Activated T-helper 17 cell treated with anti-CD3 and anti-CD28 coated beads, Interleukin-2, amount 50 U/mL, for 72 hours (primary cell): ENCODE measurements around the gene MZF1. TPM values are rescaled to one million over a fixed set of nuclear protein-coding genes. Genes with fewer than 3 reads are reported as not detected.
A peak's percentile ranks its signal among the peaks of the same experiment; 100 is the strongest.

ENCODE experiments used
- ATAC-seq: fragments of 150-1000 bp; cut with Tn5 transposase; replicated peaks from 2 replicates; pipeline ENCODE4 v1.10.0; 2021; ENCODE audit warnings: mild to moderate bottlenecking, moderate library complexity
- H3K27ac Mint-ChIP-seq: one replicate; pipeline ENCODE4 v1.8.0; 2022; ENCODE audit warnings: mixed read lengths
- H3K27me3 Mint-ChIP-seq: one replicate; pipeline ENCODE4 v1.8.0; 2022; ENCODE audit warnings: mixed read lengths
- H3K36me3 Mint-ChIP-seq: one replicate; pipeline ENCODE4 v1.8.0; 2022; ENCODE audit warnings: low read depth, mild to moderate bottlenecking, mixed read lengths
- H3K4me1 Mint-ChIP-seq: one replicate; pipeline ENCODE4 v1.8.0; 2022; ENCODE audit warnings: mixed read lengths
- H3K4me3 Mint-ChIP-seq: one replicate; pipeline ENCODE4 v1.8.0; 2022; ENCODE audit warnings: mild to moderate bottlenecking, mixed read lengths
- H3K9me3 Mint-ChIP-seq: one replicate; pipeline ENCODE4 v1.8.0; 2022; ENCODE audit warnings: mixed read lengths
- total RNA-seq, 2 donors: library from RNA; stranded (reverse); gene quantifications; one replicate each; pipeline ENCODE4 v1.2.3, GENCODE V29; 2022

The MZF1 gene
- total RNA-seq, 2 donors from 2014 or later, result 26.6 to 57.9 TPM

DNA sequence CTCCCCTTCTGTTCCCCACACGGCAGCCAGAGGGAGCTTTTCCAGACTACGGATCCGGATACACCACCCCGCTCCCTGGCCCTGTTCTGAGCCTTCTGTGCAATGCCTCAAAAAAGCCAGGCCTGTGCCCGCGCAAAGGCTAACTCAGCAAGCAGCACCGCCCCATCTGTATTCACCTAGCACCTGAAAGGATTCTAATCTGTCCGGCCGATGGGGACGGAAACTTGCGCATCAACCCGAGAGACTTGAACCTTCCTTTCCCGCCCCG, 54.1 kb downstream of the MZF1 start:
- H3K4me3 Mint-ChIP-seq, result peak overlapping the region; percentile 89
- peak overlapping the region; percentile 96 for H3K27ac Mint-ChIP-seq
- H3K36me3 Mint-ChIP-seq, result peaks cover 36% of the 10 kb centered on the region
- H3K27me3 Mint-ChIP-seq, result no peaks in the 10 kb centered on the region
- peaks cover 18% of the 10 kb centered on the region for H3K4me1 Mint-ChIP-seq
- ATAC-seq, result peak; percentile 30
- no peaks in the 10 kb centered on the region for H3K9me3 Mint-ChIP-seq

GRCh38 chr19:58518256-58519086, 54.7 kb downstream of the MZF1 start:
- Mint-ChIP-seq H3K27ac (peak overlapping the region; percentile 96), H3K36me3 (peaks cover 36% of the 10 kb centered on the region), H3K27me3 (no peaks in the 10 kb centered on the region), H3K9me3 (no peaks in the 10 kb centered on the region), H3K4me3 (peak overlapping the region; percentile 89), H3K4me1 (peaks cover 18% of the 10 kb centered on the region)
- ATAC-seq, result no peak

DNA sequence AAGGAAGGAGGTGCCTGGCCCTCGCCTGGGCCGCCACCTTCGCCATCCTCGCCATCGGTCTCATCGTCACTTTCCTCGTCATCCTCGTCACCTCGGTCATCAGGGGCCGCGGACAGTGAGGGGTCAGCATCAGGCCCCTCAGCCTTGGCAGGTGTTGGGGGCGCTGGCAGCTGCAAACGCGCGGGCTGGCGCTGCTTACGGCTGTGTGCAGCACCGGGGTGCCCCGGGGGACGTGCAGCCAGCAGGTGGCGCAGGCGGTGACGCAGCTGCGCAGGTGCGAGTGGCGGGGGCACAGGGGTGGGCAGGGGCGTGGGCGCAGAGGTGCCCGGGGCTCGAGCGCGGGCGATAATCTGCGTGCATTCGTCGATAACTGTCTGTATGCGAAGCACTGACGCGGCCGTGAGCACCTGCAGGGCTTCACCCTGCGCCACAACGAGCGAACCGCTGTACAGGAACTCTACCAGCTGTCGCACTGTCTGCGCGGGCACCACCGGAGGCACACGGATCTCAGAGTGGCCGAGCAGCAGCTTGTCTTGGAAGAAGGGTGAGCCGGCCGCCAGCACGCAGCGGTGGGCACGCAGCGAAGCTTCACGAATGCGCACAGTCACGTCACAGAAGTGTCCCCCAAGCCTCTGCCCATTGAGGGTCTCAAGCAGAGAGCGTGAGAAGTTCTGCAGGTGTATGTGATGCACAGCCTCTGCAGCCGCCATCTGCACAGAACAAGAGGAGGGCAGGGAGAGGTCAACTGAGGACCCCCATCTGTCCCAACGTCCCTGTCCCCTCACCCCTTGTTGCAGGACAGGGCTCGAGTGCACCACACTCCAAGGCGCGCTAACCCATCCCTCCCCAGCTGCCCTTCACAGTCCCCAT, 55.9 kb downstream of the MZF1 start:
- H3K9me3 Mint-ChIP-seq, result no peaks in the 10 kb centered on the region
- H3K4me3 Mint-ChIP-seq, result peak overlapping the region; percentile 89
- H3K27me3 Mint-ChIP-seq, result no peaks in the 10 kb centered on the region
- H3K36me3 Mint-ChIP-seq, result peaks cover 36% of the 10 kb centered on the region
- H3K27ac Mint-ChIP-seq, result no peak overlapping the region
- ATAC-seq, result no peak
- peaks cover 18% of the 10 kb centered on the region for H3K4me1 Mint-ChIP-seq

GRCh38 chr19:58516246-58516836, 56.8 kb downstream of the MZF1 start:
- H3K27ac Mint-ChIP-seq, result peak overlapping the region; percentile 80
- H3K27me3 Mint-ChIP-seq, result no peaks in the 10 kb centered on the region
- ATAC-seq, result no peak
- H3K36me3 Mint-ChIP-seq, result peaks cover 36% of the 10 kb centered on the region
- no peaks in the 10 kb centered on the region for H3K9me3 Mint-ChIP-seq
- H3K4me1 Mint-ChIP-seq, result peaks cover 13% of the 10 kb centered on the region
- peak overlapping the region; percentile 85 for H3K4me3 Mint-ChIP-seq

- H3K9me3 Mint-ChIP-seq, result no peaks in the 10 kb centered on the region
- ATAC-seq, result no peak
- H3K27ac Mint-ChIP-seq, result peak overlapping the region; percentile 80
- H3K4me1 Mint-ChIP-seq, result peaks cover 12% of the 10 kb centered on the region
- H3K4me3 Mint-ChIP-seq, result peak overlapping the region; percentile 85
- no peaks in the 10 kb centered on the region for H3K27me3 Mint-ChIP-seq
- H3K36me3 Mint-ChIP-seq, result peaks cover 36% of the 10 kb centered on the region
Observed at GRCh38 chr19:58515259-58515658, 57.9 kb downstream of the MZF1 start.

- Mint-ChIP-seq H3K36me3 (peaks cover 32% of the 10 kb centered on the region), H3K4me3 (peak overlapping the region; percentile 85), H3K9me3 (no peaks in the 10 kb centered on the region), H3K27ac (peak overlapping the region; percentile 85), H3K4me1 (peaks cover 12% of the 10 kb centered on the region), H3K27me3 (no peaks in the 10 kb centered on the region)
- no peak for ATAC-seq
Observed at GRCh38 chr19:58514564-58515022, 58.5 kb downstream of the MZF1 start.

- peak; percentile 95 for ATAC-seq
- Mint-ChIP-seq H3K27ac (peak overlapping the region; percentile 85), H3K9me3 (no peaks in the 10 kb centered on the region), H3K4me1 (peaks cover 12% of the 10 kb centered on the region), H3K36me3 (peaks cover 26% of the 10 kb centered on the region), H3K27me3 (no peaks in the 10 kb centered on the region), H3K4me3 (peak overlapping the region; percentile 85)
Observed at GRCh38 chr19:58513694-58514563, 59.2 kb downstream of the MZF1 start.

DNA sequence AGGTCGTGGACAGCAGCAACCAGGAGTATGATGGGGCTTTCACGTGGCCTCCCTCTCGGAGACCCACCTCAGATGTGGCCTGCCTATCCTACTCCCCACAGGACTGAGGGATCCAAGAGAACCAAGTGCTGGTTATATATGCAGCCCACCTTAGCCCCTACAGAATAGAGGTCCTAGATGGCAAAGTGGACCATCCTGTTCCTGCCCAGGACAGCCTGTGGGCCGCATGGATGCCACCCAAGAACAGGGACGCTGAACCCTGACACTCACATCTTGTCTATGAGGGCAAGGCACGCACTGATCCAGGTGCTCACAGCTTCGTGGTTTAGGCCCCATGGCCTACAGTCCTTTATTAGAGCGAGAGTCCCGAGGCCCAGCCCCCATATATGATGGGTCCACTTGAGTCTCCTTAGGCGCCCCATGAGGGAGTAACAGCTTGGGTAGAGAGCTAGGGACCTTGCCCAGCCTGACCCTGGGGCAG, 59.9 kb downstream of the MZF1 start:
- Mint-ChIP-seq H3K27me3 (no peaks in the 10 kb centered on the region), H3K27ac (peak overlapping the region; percentile 85), H3K9me3 (no peaks in the 10 kb centered on the region), H3K4me1 (peaks cover 11% of the 10 kb centered on the region), H3K4me3 (peak overlapping the region; percentile 85), H3K36me3 (peaks cover 20% of the 10 kb centered on the region)
- peak; percentile 2 for ATAC-seq

Other genes with a start within 250 kb of the MZF1 start
- 1 to 10 TPM; 4.3 to 6.1 TPM for gene ZSCAN22, start 246.3 kb downstream of the MZF1 start, total RNA-seq
- gene A1BG, start 219.8 kb downstream of the MZF1 start, total RNA-seq, result 10 to 100 TPM; 12.4 to 15.4 TPM
- 1 to 10 TPM; 1.7 to 1.8 TPM for gene ZNF497, start 210.6 kb downstream of the MZF1 start, total RNA-seq
- 1 to 10 TPM; 1.1 to 1.9 TPM for gene ZNF837, start 192.3 kb downstream of the MZF1 start, total RNA-seq
- 1,000 to 10,000 TPM; 1,376 to 1,435 TPM for gene RPS5, start 186.1 kb downstream of the MZF1 start, total RNA-seq
- gene RNF225, start 177.7 kb downstream of the MZF1 start, total RNA-seq, result under 1 TPM in 1 of 2 donors, not detected in 1; 0.64 TPM
- gene ZNF584, start 164.7 kb downstream of the MZF1 start, total RNA-seq, result 1 to 10 TPM; 9.0 to 9.8 TPM
- 1 to 10 TPM; 2.1 to 3.8 TPM for gene ZNF132, start 133.2 kb downstream of the MZF1 start, total RNA-seq
- gene ZNF324B, start 121.7 kb downstream of the MZF1 start, total RNA-seq, result 1 to 10 TPM; 8.8 to 8.9 TPM
- 1 to 10 TPM; 7.3 to 7.6 TPM for gene ZNF324, start 106.3 kb downstream of the MZF1 start, total RNA-seq
- gene ZNF446, start 97.0 kb downstream of the MZF1 start, total RNA-seq, result 1 to 10 TPM; 5.8 to 6.2 TPM
- gene SLC27A5, start 61.3 kb downstream of the MZF1 start, total RNA-seq, result 10 to 100 TPM; 14.4 to 15.6 TPM
- 10 to 100 TPM; 11.0 to 14.3 TPM for gene ZBTB45, start 53.5 kb downstream of the MZF1 start, total RNA-seq
- gene TRIM28, start 29.3 kb downstream of the MZF1 start, total RNA-seq, result 100 to 1,000 TPM; 336 to 455 TPM
- 10 to 100 TPM; 79.0 to 95.8 TPM for gene CHMP2A, start 18.2 kb downstream of the MZF1 start, total RNA-seq
- gene UBE2M, start 14.7 kb downstream of the MZF1 start, total RNA-seq, result 100 to 1,000 TPM; 102 to 141 TPM